Tibial nerve (tissue), 4 donors: ENCODE measurements around the gene SALL4.

Experiments
- CTCF ChIP-seq, 5 experiments: fragments of 200-600 bp in 3 of 5; fragments of 450-650 bp in 2 of 5; sonication (generic) in 3 of 5; IDR thresholded peaks; one replicate each; pipeline ENCODE4 v1.5.1; 2016 to 2019; ENCODE audit warnings: antibody characterized with exemption in 5 of 5, mild to moderate bottlenecking in 3 of 5, moderate library complexity in 2 of 5
- EP300 ChIP-seq, 2 donors: sonication (generic); formaldehyde crosslinking; IDR thresholded peaks; one replicate each; pipeline ENCODE4 v1.6.1; 2017; ENCODE audit warnings: antibody characterized with exemption in 2 of 2, mild to moderate bottlenecking in 1 of 2

GRCh38 chr20:51826372-51826771 is 24.1 kb upstream of the SALL4 start:
- TF ChIP-seq EP300 (IDR thresholded peaks at IDR 0.05) (no peak), CTCF (IDR thresholded peaks at IDR 0.05) (no peak)
